Stimulated activated CD8-positive, alpha-beta memory T cell treated with anti-CD3 and anti-CD28 coated beads, Interleukin-2, amount 100 ng/mL, for 1 hour (primary cell): ENCODE measurements around the gene CDH16.
A peak's percentile ranks its signal among the peaks of the same experiment; 100 is the strongest.
"Not testable (repeated sequence)": the region's sequence is repeated elsewhere in the genome, so short reads cannot be mapped to it uniquely, and the experiment has no call there.

Experiments
- DNase-seq, 2 donors: peaks; one replicate each; pipeline ENCODE4 v3.0.0-alpha.2; 2020; ENCODE audit warnings: low read depth in 2 of 2

CDH16 gene

GRCh38 chr16:66946974-66947301 is 28.3 kb upstream of the CDH16 start:
- DNase-seq, result no peak

- no peak for DNase-seq
These were observed 27.9 kb upstream of the CDH16 start for GRCh38 chr16:66946541-66946940.

- DNase-seq, result no peak
These were observed 27.3 kb upstream of the CDH16 start for GRCh38 chr16:66945939-66946338.

GRCh38 chr16:66944971-66945370 is 26.3 kb upstream of the CDH16 start:
- DNase-seq, result not testable (repeated sequence)

- no peak for DNase-seq
These were observed 25.4 kb upstream of the CDH16 start for GRCh38 chr16:66944054-66944441.

GRCh38 chr16:66943426-66944053 is 24.9 kb upstream of the CDH16 start:
- DNase-seq, result no peak

- DNase-seq, result no peak
These were observed 24.3 kb upstream of the CDH16 start for GRCh38 chr16:66942981-66943380.

GRCh38 chr16:66940236-66940635 is 21.6 kb upstream of the CDH16 start:
- DNase-seq, result no peak

- no peak for DNase-seq
These were observed 20.7 kb upstream of the CDH16 start for GRCh38 chr16:66939366-66939765.

GRCh38 chr16:66937725-66938337 is 19.1 kb upstream of the CDH16 start:
- no peak for DNase-seq

- no peak for DNase-seq
These were observed 18.3 kb upstream of the CDH16 start for GRCh38 chr16:66936889-66937554.

- DNase-seq, result no peak
These were observed 17.8 kb upstream of the CDH16 start for GRCh38 chr16:66936462-66936861.

GRCh38 chr16:66935314-66936011 is 16.8 kb upstream of the CDH16 start, which contains the start of gene CES2:
CES2 (plus strand) TSS chr16:66935516; CDS start chr16:66935636, 120 bp downstream.
- no peak for DNase-seq

GRCh38 chr16:66934839-66935313 is 16.2 kb upstream of the CDH16 start:
- not testable (repeated sequence) for DNase-seq

GRCh38 chr16:66934138-66934838 is 15.6 kb upstream of the CDH16 start, which contains the start of gene CIAO2B:
CIAO2B (minus strand) TSS chr16:66934402; CDS start chr16:66934364, 38 bp downstream.
- peak; percentile 78 to 82 for DNase-seq

- DNase-seq, result peak in 1 of 2 donors; percentile 40
These were observed 15.1 kb upstream of the CDH16 start for GRCh38 chr16:66933776-66934137.

- DNase-seq, result no peak
These were observed 13.4 kb upstream of the CDH16 start for GRCh38 chr16:66932076-66932475.

GRCh38 chr16:66931665-66932064 is 13.0 kb upstream of the CDH16 start:
- no peak for DNase-seq

GRCh38 chr16:66930189-66930588 is 11.5 kb upstream of the CDH16 start:
- no peak for DNase-seq

GRCh38 chr16:66928702-66929388 is 10.2 kb upstream of the CDH16 start:
- DNase-seq, result no peak
